HepG2 (cell line): ENCODE results near the gene LMAN1L. TPM values are rescaled to one million over a fixed set of nuclear protein-coding genes. Genes with fewer than 3 reads are reported as not detected.

Experiments
- ATAC-seq: fragments of 200-7000 bp; cut with Tn5 transposase; 3 replicates; pipeline ENCODE4 v1.9.1; 2020; ENCODE audit warnings: mild to moderate bottlenecking, moderate library complexity
- BruUV-seq: library from RNA; stranded (reverse); fragments of 400-500 nt; replicated peaks from 2 replicates; lab custom pipeline; 2021; lab: Mats Ljungman, UMichigan
- CTCF ChIA-PET: fragments of 300-600 bp; formaldehyde crosslinking; extraction: SDS; loops from one replicate; lab custom pipeline; 2021; ENCODE audit warnings: low total read pairs, inconsistent platforms, low intra/inter-chr PET ratio; lab: Yijun Ruan, JAX
- POLR2A ChIA-PET: fragments of 350-600 bp; sonication (Branson Sonifier 250); formaldehyde crosslinking; loops from one replicate; lab custom pipeline; 2020; ENCODE audit warnings: antibody characterized with exemption, inconsistent platforms; lab: Yijun Ruan, JAX
- DNase-seq: peaks from one replicate; pipeline ENCODE4 v3.0.0-alpha.2; 2015; ENCODE audit warnings: low spot score
- FAIRE-seq: peaks from 3 replicates; lab custom pipeline; 2011; peaks lifted over from hg19 to GRCh38; lab: Jason Lieb, UNC
- H2AFZ ChIP-seq: one replicate; pipeline ENCODE4 v1.6.1; 2011; ENCODE audit warnings: low read length, inconsistent platforms
- H3K27ac ChIP-seq: fragments of 300-600 bp; 3 replicates; pipeline ENCODE4 v1.8.0; 2011; ENCODE audit warnings: mixed run types, mild to moderate bottlenecking, mixed read lengths, low read length, inconsistent platforms; ENCODE audit not compliant: insufficient read depth; ENCODE audit errors: extremely low read length
- H3K27me3 ChIP-seq, 2 experiments: fragments of 200-600 bp in 1 of 2; 2 replicates in 1 of 2; 3 replicates in 1 of 2; pipeline versions ENCODE4 v1.6.0 to v1.8.0; 2011; ENCODE audit warnings: low read length in 2 of 2, mild to moderate bottlenecking in 2 of 2, moderate library complexity in 2 of 2, inconsistent platforms in 1 of 2; ENCODE audit not compliant: insufficient read depth in 2 of 2, control insufficient read depth in 1 of 2
- H3K36me3 ChIP-seq, 2 experiments: fragments of 200-600 bp in 1 of 2; replicated peaks in 1 of 2; 2 replicates in 1 of 2; 3 replicates in 1 of 2; pipeline versions ENCODE4 v1.5.1 to v1.8.0; 2011; ENCODE audit warnings: low read length in 2 of 2, inconsistent platforms in 1 of 2; ENCODE audit not compliant: insufficient read depth in 2 of 2, control insufficient read depth in 1 of 2
- H3K4me1 ChIP-seq: 2 replicates; pipeline ENCODE4 v1.5.1; 2012; ENCODE audit warnings: low read length, inconsistent platforms; ENCODE audit not compliant: insufficient read depth
- H3K4me2 ChIP-seq: 2 replicates; pipeline ENCODE4 v1.6.0; 2011; ENCODE audit warnings: low read depth, low read length, inconsistent platforms
- H3K4me3 ChIP-seq, 3 experiments: fragments of 200-600 bp in 1 of 3; sonication (generic), shearing (Covaris generic) in 1 of 3; replicated peaks in 1 of 3; 2 replicates each; pipeline ENCODE4 v1.5.1; 2011 to 2016; ENCODE audit warnings: low read length in 3 of 3, inconsistent platforms in 2 of 3, low read depth in 2 of 3, mild to moderate bottlenecking in 2 of 3, control low read depth in 1 of 3, mixed read lengths in 1 of 3; ENCODE audit not compliant: insufficient read depth in 1 of 3
- H3K79me2 ChIP-seq: one replicate; pipeline ENCODE4 v1.6.1; 2011; ENCODE audit warnings: low read length, inconsistent platforms; ENCODE audit not compliant: insufficient read depth
- H3K9ac ChIP-seq: 2 replicates; pipeline ENCODE4 v1.6.0; 2011; ENCODE audit warnings: mild to moderate bottlenecking, low read depth, low read length, inconsistent platforms; ENCODE audit not compliant: insufficient read depth
- H3K9me3 ChIP-seq: 2 replicates; pipeline ENCODE4 v1.5.1; 2012; ENCODE audit warnings: mild to moderate bottlenecking, low read length
- H4K20me1 ChIP-seq: 2 replicates; pipeline ENCODE4 v1.6.0; 2011; ENCODE audit warnings: inconsistent platforms, mild to moderate bottlenecking, low read length, moderate library complexity; ENCODE audit not compliant: insufficient read depth
- NCOA1 ChIP-seq: sonication (generic); formaldehyde crosslinking; IDR thresholded peaks from 2 replicates; pipeline ENCODE4 v1.9.0; 2021; ENCODE audit warnings: missing genetic modification reagents
- POLR2G ChIP-seq: fragments of 200-400 bp; formaldehyde crosslinking; IDR thresholded peaks from 2 replicates; pipeline ENCODE4 v1.6.1; 2018; ENCODE audit warnings: mild to moderate bottlenecking, low read depth, low read length, moderate library complexity
- SMYD3 ChIP-seq: sonication (generic); formaldehyde crosslinking; IDR thresholded peaks from 2 replicates; pipeline ENCODE4 v1.8.1; 2023; ENCODE audit warnings: mild to moderate bottlenecking, missing genetic modification reagents
- TCF7L2 ChIP-seq: IDR thresholded peaks from 2 replicates; pipeline ENCODE4 v1.6.1; 2011; ENCODE audit warnings: mild to moderate bottlenecking, low read depth, low read length, moderate library complexity
- ZBTB8A ChIP-seq: sonication (generic); formaldehyde crosslinking; IDR thresholded peaks from 2 replicates; pipeline ENCODE4 v1.4.0; 2020; ENCODE audit warnings: mild to moderate bottlenecking, low read depth, missing genetic modification reagents, borderline replicate concordance
- ZNF143 ChIP-seq: sonication (generic); formaldehyde crosslinking; IDR thresholded peaks from 2 replicates; pipeline ENCODE4 v1.4.0; 2020; ENCODE audit warnings: missing genetic modification reagents
- ZNF205 ChIP-seq: IDR thresholded peaks from 2 replicates; pipeline ENCODE4 v1.6.1; 2018; ENCODE audit warnings: missing biosample characterization, missing genetic modification reagents
- ZNF234 ChIP-seq: sonication (generic); formaldehyde crosslinking; conservative IDR thresholded peaks from 2 replicates; pipeline ENCODE4 v1.5.1; 2020; ENCODE audit warnings: mild to moderate bottlenecking, missing genetic modification reagents
- WGBS: methylation state at CpG from one replicate; pipeline ENCODE4 v1.1.6; 2017; ENCODE audit warnings: low lambda C conversion rate; 5-methylcytosine and 5-hydroxymethylcytosine counted together
- in situ Hi-C: cut with HindIII; loops from 2 replicates; pipeline ENCODE4 v1.10.0; 2017; ENCODE audit warnings: low pct_unique_long_range_greater_than_20kb; ENCODE audit not compliant: extremely low pct_ligation_motif_present
- intact Hi-C: fragments of 100-400 bp; cut with micrococcal nuclease; formaldehyde crosslinking; loops from one replicate; pipeline ENCODE4 v1.10.0; 2022; ENCODE audit not compliant: unreplicated experiment
- polyA plus RNA-seq, 8 experiments: library from polyadenylated mRNA; depleted of rRNA in 3 of 8; stranded (reverse) in 7 of 8; unstranded in 1 of 8; fragments of >200 nt; fragmentation: Illumina TruSeq in 4 of 8; extraction: Trizol in 4 of 8; gene quantifications; 2 replicates each; pipeline versions ENCODE4 v1.2.1 to v1.2.3, GENCODE V29; 2011 to 2016; ENCODE audit warnings: low read depth in 4 of 8, missing spikeins in 1 of 8, mixed read lengths in 1 of 8; ENCODE audit not compliant: insufficient read depth in 1 of 8
- total RNA-seq, 5 experiments: library from RNA; depleted of rRNA; stranded (reverse); fragments of >200 nt; fragmentation: Illumina TruSeq; extraction: Trizol; gene quantifications; 2 replicates each; pipeline ENCODE4 v1.2.3, GENCODE V29; 2016; ENCODE audit warnings: low read depth in 1 of 5
- TF ChIP-seq, protein P1 (sequence below): sonication (generic); formaldehyde crosslinking; IDR thresholded peaks from 2 replicates; pipeline ENCODE4 v1.5.1; 2020; ENCODE audit warnings: mild to moderate bottlenecking, missing genetic modification reagents, moderate library complexity

Gene LMAN1L
- total and polyA plus RNA-seq, 2 of the 13 experiments (the other 11 are each of a cell fraction or from before 2014, with no cell fraction given) = not detected

DNA sequence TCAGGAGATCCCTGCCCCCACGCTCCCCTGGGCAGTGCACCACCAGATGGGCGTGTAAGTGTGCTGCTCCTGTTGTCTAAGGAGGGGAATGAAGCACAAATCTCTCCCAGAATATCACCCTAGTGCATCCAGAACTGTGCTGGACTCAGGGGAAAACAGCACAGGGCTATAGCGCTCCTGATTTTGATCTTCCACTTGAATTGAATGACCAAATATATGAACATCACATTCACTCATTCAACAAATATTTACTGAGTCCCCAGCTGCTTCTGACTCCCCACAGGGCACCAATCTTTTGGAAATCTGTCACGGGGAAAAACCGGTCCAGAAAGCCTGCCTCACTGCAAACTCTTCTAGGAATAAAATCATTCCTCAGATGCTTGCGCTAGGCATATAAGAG lies 16.2 kb downstream of the LMAN1L start:
- Histone ChIP-seq H4K20me1 (no peaks in the 10 kb centered on the region; the same call in 1 of the 2 replicates), H3K79me2 (no peaks in the 10 kb centered on the region), H3K9me3 (no peaks in the 10 kb centered on the region), H3K4me3 (no peak overlapping the region), H3K4me1 (peaks cover 26% of the 10 kb centered on the region), H3K9ac (no peak overlapping the region), H2AFZ (no peak overlapping the region), H3K27ac (no peak overlapping the region), H3K27me3 (peaks cover 5 to 59% of the 10 kb centered on the region in 2 experiments; a peak in 4 of 5 replicates), H3K36me3 (no peaks in the 10 kb centered on the region), H3K4me2 (no peak overlapping the region)
- DNase-seq (no peak), FAIRE-seq (no peak), ATAC-seq (no peak)
- TF ChIP-seq ZNF205 (CRISPR knock-in tag) (no peak), ZBTB8A (CRISPR knock-in tag) (no peak), NCOA1 (CRISPR knock-in tag) (no peak), ZNF234 (CRISPR knock-in tag) (no peak), ZNF143 (CRISPR knock-in tag) (no peak), TCF7L2 (no peak), SMYD3 (CRISPR knock-in tag) (no peak), POLR2G (no peak)
- TF ChIP-seq, protein P1, sequence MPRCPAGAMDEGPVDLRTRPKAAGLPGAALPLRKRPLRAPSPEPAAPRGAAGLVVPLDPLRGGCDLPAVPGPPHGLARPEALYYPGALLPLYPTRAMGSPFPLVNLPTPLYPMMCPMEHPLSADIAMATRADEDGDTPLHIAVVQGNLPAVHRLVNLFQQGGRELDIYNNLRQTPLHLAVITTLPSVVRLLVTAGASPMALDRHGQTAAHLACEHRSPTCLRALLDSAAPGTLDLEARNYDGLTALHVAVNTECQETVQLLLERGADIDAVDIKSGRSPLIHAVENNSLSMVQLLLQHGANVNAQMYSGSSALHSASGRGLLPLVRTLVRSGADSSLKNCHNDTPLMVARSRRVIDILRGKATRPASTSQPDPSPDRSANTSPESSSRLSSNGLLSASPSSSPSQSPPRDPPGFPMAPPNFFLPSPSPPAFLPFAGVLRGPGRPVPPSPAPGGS (CRISPR knock-in tag) = no peak
- in situ Hi-C loops = no loop called here
- ChIA-PET POLR2A (no interaction called here), CTCF (no interaction called here)
- intact Hi-C loops = no loop called here
- BruUV-seq = no TSS peak
- 26% methylated on average over 4 of the region's 6 CpGs for WGBS
